ENCODE data around the gene LARGE1. TPM values are rescaled to one million over a fixed set of nuclear protein-coding genes. Genes with fewer than 3 reads are reported as not detected.

The LARGE1 gene
- total RNA-seq, 1 donor from 2014 or later = 119 TPM

DNA sequence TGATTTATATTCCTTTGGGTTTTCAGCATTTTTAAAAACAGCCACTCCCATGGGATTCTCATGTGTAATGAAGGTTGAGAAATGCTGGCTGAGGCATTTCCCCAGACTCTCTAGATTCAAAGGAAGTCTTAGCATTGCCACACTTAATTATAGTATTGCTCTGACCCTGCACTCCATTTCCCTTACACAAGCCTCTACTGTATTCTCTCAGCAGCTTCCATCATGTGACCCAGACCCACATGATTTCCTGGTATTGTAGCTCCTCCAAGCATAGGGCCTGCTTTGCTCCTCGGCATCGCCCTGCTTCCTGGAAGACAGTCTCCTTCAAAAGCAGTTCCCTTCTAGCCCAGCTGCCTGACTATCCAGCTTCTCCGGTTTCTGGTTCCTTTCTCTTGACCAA, 261.5 kb downstream of the LARGE1 start:
- DNase-seq (ENCODE audit: low spot score) = no peak
- intact Hi-C loops (cut with DNase I) = loop anchor here (5.0 kb wide), 1 partner anchor 264 kb away; the partner anchor contains the start of gene LARGE1

DNA sequence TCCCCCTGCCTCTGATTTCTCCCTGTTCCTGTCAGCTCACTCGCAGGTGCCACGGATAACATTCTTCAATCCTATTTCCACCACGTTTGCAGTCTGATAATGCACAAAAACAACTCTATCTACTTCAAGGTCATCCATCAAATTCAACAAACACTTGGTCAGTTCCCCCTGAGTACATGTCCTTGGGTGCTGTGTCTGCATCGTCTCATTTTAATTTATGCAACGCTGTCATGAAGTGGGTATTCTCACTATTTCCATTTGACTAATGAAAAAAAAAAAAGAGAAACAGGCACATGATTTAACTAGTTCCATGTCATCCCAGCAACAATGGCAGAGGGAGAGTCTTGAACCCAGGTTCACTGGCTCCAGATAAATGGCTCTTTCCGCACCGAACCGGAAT, 262.6 kb downstream of the LARGE1 start:
- intact Hi-C loops (cut with DNase I) = loop anchor here (5.0 kb wide), 1 partner anchor 265 kb away; the partner anchor contains the start of gene LARGE1
- DNase-seq (ENCODE audit: low spot score) = no peak

GRCh38 chr22:33656808-33657628, 263.3 kb downstream of the LARGE1 start:
- no peak for DNase-seq (ENCODE audit: low spot score)
- intact Hi-C loops (cut with DNase I) = loop anchor here (5.0 kb wide), 1 partner anchor 265 kb away; the partner anchor contains the start of gene LARGE1

GRCh38 chr22:33654173-33654895, 265.9 kb downstream of the LARGE1 start:
- DNase-seq (ENCODE audit: low spot score) = no peak
- intact Hi-C loops (cut with DNase I) = no loop called here

GRCh38 chr22:33653532-33654063, 266.7 kb downstream of the LARGE1 start:
- DNase-seq (ENCODE audit: low spot score) = no peak
- intact Hi-C loops (cut with DNase I) = no loop called here

- DNase-seq (ENCODE audit: low spot score) = no peak
- intact Hi-C loops (cut with DNase I) = no loop called here
Measured at GRCh38 chr22:33652615-33653014, 267.7 kb downstream of the LARGE1 start.

- DNase-seq (ENCODE audit: low spot score) = no peak
- intact Hi-C loops (cut with DNase I) = no loop called here
Measured at GRCh38 chr22:33650244-33650643, 270.0 kb downstream of the LARGE1 start.

GRCh38 chr22:33648478-33648877, 271.8 kb downstream of the LARGE1 start:
- intact Hi-C loops (cut with DNase I) = no loop called here
- DNase-seq (ENCODE audit: low spot score) = no peak

- DNase-seq (ENCODE audit: low spot score) = no peak
- intact Hi-C loops (cut with DNase I) = no loop called here
Measured at GRCh38 chr22:33640900-33641299, 279.4 kb downstream of the LARGE1 start.

DNA sequence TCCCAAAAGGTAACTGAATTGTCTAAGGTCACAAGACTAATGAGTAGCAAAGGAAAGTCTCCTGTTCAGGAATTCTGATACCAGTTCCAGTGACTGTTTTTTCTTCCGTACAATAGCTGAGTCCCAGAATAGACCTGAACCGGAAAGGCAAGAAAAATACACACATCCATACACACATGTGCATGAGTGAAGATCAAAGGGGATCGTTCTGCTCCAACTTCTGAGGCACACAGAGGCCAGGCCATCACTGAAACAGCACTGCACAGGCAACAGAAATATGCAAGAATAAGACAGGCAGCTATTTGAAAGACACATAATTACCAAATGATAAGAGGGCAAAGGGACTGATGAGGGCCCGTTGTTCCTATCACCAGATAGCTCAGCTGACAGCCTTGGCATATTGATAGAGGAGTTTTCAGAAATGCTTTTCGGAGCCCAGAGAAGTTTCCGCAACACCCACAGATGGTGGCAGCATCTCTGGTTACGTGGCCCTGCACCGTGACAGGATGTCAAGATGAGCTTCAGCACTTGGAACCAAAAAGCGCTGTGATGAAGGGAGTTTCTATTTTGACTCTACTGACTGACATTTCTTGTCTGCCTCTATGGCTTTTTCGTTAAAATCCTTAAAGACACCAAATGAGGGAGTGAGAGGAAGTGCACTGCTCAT, 280.6 kb downstream of the LARGE1 start:
- intact Hi-C loops (cut with DNase I) = no loop called here
- DNase-seq (ENCODE audit: low spot score) = no peak

DNA sequence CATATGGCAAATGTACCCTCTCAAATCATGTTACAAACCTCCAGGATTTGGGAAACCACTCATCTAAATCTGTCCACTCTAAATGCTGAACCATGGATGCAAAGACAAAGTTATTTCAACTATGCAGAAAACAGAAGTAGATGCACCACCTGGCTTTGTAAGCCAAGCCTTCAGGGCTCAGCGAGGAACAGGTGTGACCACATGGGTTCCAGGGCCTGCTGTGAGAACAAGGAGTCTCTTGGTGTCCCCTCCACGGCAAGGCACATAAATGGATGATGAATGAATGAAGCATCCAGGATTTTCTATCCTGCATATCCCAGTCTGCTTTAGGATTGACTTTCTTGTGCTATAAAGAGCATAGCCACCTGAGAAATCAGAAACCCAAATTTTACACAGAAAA, 284.5 kb downstream of the LARGE1 start:
- DNase-seq (ENCODE audit: low spot score) = no peak
- intact Hi-C loops (cut with DNase I) = no loop called here

GRCh38 chr22:33631777-33632176, 288.5 kb downstream of the LARGE1 start:
- no peak for DNase-seq (ENCODE audit: low spot score)
- intact Hi-C loops (cut with DNase I) = no loop called here

DNA sequence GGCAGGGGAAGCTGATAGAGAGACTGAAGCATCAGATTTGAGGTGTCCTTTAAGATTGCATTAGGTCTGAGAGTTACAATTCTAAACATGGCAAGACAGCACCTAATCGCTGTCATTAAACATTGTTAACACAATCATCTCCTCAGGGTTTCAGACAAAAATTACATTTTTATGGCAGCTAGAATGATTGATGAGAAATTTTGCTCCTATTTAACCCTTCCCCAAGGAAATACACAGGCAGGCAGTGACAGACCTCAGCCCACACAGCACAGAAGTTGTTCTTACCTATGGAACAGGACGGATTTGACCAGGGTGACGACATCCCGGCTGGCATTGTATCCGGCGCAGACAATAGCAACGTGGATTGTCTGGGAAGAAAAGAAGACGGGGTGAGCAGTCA, 294.3 kb downstream of the LARGE1 start:
- no peak for DNase-seq (ENCODE audit: low spot score)
- intact Hi-C loops (cut with DNase I) = no loop called here

- intact Hi-C loops (cut with DNase I) = no loop called here
- no peak for DNase-seq (ENCODE audit: low spot score)
Measured at GRCh38 chr22:33620085-33620484, 300.2 kb downstream of the LARGE1 start.

DNA sequence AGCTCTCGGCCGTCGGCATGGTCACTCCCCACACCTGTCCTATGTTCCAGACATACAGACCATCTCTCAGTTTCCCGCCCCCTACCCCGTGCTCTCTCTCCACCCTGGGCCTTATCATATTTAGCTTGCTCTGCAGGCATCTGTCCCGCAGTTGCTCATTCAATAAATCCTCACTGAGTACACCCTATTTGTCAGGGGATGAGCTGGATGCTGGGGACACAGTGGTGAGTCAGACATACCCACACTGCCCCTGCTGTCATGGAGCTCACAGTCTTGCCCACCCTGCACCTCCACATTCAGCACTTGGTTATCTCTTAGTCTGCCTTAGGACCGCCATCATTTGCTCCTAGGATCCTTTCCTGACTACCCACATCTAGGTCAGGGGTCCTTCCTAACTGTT, 313.8 kb downstream of the LARGE1 start:
- intact Hi-C loops (cut with DNase I) = no loop called here

DNA sequence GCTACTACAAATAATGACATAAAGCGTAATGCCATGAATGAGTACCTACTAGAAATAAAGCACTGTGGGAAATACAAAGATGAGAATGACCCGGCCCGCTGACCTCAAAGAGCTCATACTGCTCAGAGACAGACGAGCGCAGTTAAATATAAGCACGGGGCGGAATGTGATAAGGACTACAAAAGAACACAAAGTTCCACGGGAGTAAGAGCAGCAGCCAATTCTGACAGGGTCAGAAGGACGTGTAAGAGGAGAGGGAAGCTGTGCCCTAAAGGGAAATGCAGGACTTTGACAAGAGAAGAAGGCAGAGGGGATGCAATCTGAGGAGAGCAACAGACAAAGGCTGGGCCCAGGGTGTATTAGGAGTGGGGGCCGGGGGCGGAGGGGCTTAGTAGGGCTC, 314.6 kb downstream of the LARGE1 start:
- no peak for DNase-seq (ENCODE audit: low spot score)
- intact Hi-C loops (cut with DNase I) = no loop called here

More for the DNA sequence above, 313.8 kb downstream of the LARGE1 start:
- DNase-seq (ENCODE audit: low spot score) = no peak

- no peak for DNase-seq (ENCODE audit: low spot score)
- intact Hi-C loops (cut with DNase I) = no loop called here
Measured at GRCh38 chr22:33605221-33605620, 315.1 kb downstream of the LARGE1 start.

DNA sequence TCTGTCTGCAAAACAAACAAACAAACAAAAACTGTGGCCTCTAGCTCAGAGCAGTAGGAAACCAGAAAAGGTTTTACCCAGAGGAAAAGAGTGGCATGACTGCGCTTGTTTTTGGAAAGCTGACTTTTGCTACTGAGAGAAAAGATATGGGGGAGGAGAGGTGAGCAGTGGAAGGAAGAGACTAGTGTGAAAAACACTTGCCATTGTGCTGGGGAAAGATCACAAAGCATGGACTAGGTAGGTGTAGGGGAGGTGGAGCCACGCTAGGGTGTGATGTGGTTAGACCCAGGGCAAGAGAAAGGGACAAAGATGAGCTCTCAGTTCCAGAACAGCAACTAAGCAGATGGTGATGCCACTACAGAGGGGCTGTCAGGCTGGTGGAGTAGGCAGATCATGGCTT, 319.2 kb downstream of the LARGE1 start:
- DNase-seq (ENCODE audit: low spot score) = no peak
- intact Hi-C loops (cut with DNase I) = no loop called here

GRCh38 chr22:33600595-33600994, 319.7 kb downstream of the LARGE1 start:
- intact Hi-C loops (cut with DNase I) = no loop called here
- no peak for DNase-seq (ENCODE audit: low spot score)

DNA sequence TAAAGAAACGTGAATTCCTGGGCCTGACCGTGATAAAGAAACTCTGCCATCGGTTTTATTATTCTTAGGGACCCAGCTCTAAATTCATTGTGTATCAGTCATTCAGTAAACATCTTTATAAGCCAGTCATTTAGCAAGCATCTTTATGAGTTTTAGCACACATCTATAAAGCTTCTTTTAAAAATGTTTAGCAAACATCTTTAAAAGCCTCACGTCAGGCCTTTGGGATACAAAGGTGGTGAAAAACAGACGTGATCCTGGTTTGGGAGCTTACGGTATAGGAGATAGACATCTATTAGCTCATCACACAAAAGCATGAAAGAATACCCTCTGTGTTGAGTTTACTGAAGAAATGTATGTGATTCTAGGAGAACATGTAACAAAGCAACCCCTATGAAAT, 320.2 kb downstream of the LARGE1 start:
- DNase-seq (ENCODE audit: low spot score) = no peak
- intact Hi-C loops (cut with DNase I) = no loop called here
